ENCODE data around the gene STARD9. TPM values are rescaled to one million over a fixed set of nuclear protein-coding genes. Genes with fewer than 3 reads are reported as not detected.

Gene STARD9
- total RNA-seq, 1 experiment from 2014 or later: 0.92 TPM

DNA sequence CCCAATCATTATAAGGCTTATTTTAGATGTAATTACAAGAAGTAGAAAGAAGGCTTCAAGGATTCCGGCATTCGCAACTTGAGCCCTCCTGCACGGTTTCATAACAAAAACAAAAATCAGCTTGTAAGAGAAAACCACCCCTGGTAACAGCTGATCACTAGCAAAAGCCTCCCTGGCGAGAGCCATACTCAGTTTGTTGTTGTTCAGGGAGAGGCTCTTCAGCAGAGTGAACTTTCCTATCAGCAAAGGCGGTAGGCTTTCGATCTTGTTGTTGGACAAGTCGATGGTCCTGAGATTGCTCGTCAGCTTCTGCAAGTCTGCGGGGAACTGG lies 27.5 kb upstream of the STARD9 start:
- H3K4me1 Mint-ChIP-seq (ENCODE audit: low read depth, unreplicated experiment): peaks cover 11% of the 10 kb centered on the region
- no peak for DNase-seq
- intact Hi-C loops (cut with micrococcal nuclease; ENCODE audit: unreplicated experiment): no loop called here
- H3K4me3 Mint-ChIP-seq (ENCODE audit: low read depth, unreplicated experiment): peak overlapping the region; percentile 93
- TSS peak; percentile 66 for BruUV-seq (replicated peaks)
- peaks cover 24% of the 10 kb centered on the region for H3K36me3 Mint-ChIP-seq (ENCODE audit: insufficient read depth, unreplicated experiment)
- H3K27ac Mint-ChIP-seq (ENCODE audit: unreplicated experiment): peak overlapping the region; percentile 92
- H3K27me3 Mint-ChIP-seq (ENCODE audit: unreplicated experiment): no peaks in the 10 kb centered on the region
- TF ChIP-seq CTCF (IDR thresholded peaks at IDR 0.05; ENCODE audit: unreplicated experiment): no peak
- CTCF ChIA-PET: no interaction called here
- H3K9me3 Mint-ChIP-seq (ENCODE audit: low read depth, unreplicated experiment): no peaks in the 10 kb centered on the region

- Mint-ChIP-seq H3K4me3 (ENCODE audit: low read depth, unreplicated experiment) (peak within 1 kb of the TSS; percentile 93), H3K4me1 (ENCODE audit: low read depth, unreplicated experiment) (peaks cover 11% of the 10 kb centered on the region), H3K9me3 (ENCODE audit: low read depth, unreplicated experiment) (no peaks in the 10 kb centered on the region), H3K36me3 (ENCODE audit: insufficient read depth, unreplicated experiment) (peaks cover 24% of the 10 kb centered on the region), H3K27me3 (ENCODE audit: unreplicated experiment) (no peaks in the 10 kb centered on the region), H3K27ac (ENCODE audit: unreplicated experiment) (peak within 1 kb of the TSS; percentile 92)
- intact Hi-C loops (cut with micrococcal nuclease; ENCODE audit: unreplicated experiment): no loop called here
- no TSS peak for BruUV-seq (replicated peaks)
- CTCF ChIA-PET: no interaction called here
- TF ChIP-seq CTCF (IDR thresholded peaks at IDR 0.05; ENCODE audit: unreplicated experiment): no peak
- peak; percentile 82 for DNase-seq
Observed at GRCh38 chr15:42548249-42549031, 27.0 kb upstream of the STARD9 start, which contains the start of the genes HAUS2 and LRRC57. Gene HAUS2 (plus strand): TSS chr15:42548838. CDS start chr15:42548873, 35 bp downstream. Gene LRRC57 (minus strand): TSS chr15:42548793. CDS start chr15:42548434, 359 bp downstream.

DNA sequence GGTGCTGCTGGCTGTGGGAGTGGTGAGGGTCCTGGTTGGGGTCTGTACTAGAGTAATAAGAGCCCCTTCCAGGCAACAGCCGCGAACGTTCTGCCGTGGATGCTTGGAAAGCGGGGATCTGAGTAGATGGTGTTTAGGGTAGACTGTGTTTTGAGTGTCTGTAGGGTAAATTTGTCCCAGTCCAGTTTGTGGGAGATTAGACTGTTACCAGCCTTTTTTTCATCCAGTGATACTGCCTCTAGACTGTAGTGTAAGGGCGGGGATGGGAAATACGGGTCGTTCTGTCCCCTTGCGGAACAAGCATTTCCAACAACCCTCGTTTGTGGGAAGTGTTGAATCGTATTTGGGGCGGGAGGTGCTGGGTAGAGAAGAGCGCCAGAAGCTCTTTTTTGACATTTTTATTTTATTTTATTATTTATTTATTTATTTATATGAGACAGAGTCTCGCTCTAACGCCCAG lies 26.3 kb upstream of the STARD9 start:
- H3K36me3 Mint-ChIP-seq (ENCODE audit: insufficient read depth, unreplicated experiment): peaks cover 24% of the 10 kb centered on the region
- no peak for DNase-seq

DNA sequence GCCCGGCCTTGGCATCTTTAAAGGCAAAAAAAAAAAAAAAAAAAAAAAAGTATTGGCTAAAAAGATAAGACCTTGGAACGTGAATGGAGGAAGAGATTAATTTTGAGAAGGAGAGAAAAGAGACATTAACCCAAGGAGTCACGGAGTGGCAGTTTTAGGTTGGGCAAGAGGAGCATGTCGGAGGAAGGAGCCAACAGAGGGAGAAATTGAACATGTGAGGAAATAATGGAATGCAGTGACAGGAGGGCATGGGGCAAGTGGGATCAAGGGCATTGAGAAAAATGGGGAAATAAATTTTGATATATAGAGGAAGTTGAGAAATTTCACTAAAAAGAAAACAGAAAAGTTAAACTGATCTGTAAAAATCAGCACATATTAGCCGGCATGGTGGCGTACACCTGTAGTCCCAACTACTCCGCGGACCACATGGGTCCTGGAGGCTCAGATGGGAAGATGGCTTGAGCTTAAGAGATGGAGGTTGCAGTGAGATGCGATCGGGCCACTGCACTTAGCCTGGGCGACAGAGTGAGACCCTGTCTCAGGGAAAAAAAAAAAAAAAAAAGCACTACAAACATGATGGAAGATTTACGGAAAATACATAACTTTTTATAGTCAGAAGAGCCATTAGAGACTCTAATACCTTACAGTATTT lies 25.5 kb upstream of the STARD9 start:
- no peak for TF ChIP-seq CTCF (IDR thresholded peaks at IDR 0.05; ENCODE audit: unreplicated experiment)
- H3K9me3 Mint-ChIP-seq (ENCODE audit: low read depth, unreplicated experiment): no peaks in the 10 kb centered on the region
- peaks cover 11% of the 10 kb centered on the region for H3K4me1 Mint-ChIP-seq (ENCODE audit: low read depth, unreplicated experiment)
- H3K27ac Mint-ChIP-seq (ENCODE audit: unreplicated experiment): peak overlapping the region; percentile 66
- CTCF ChIA-PET: interaction anchor here (0.6 kb wide), 2 partner anchors 137 to 188 kb away, joined by 3 to 7 read pairs; no protein-coding TSS in a partner anchor
- no TSS peak for BruUV-seq (replicated peaks)
- H3K27me3 Mint-ChIP-seq (ENCODE audit: unreplicated experiment): no peaks in the 10 kb centered on the region
- peak overlapping the region; percentile 93 for H3K4me3 Mint-ChIP-seq (ENCODE audit: low read depth, unreplicated experiment)
- H3K36me3 Mint-ChIP-seq (ENCODE audit: insufficient read depth, unreplicated experiment): peaks cover 24% of the 10 kb centered on the region
- no peak for DNase-seq
- intact Hi-C loops (cut with micrococcal nuclease; ENCODE audit: unreplicated experiment): no loop called here

More for the DNA sequence above, 26.3 kb upstream of the STARD9 start:
- TSS peak; percentile 62 for BruUV-seq (replicated peaks)
- peak overlapping the region; percentile 92 for H3K27ac Mint-ChIP-seq (ENCODE audit: unreplicated experiment)
- no peak for TF ChIP-seq CTCF (IDR thresholded peaks at IDR 0.05; ENCODE audit: unreplicated experiment)
- H3K4me1 Mint-ChIP-seq (ENCODE audit: low read depth, unreplicated experiment): peaks cover 11% of the 10 kb centered on the region
- CTCF ChIA-PET: interaction anchor here (0.6 kb wide), 1 partner anchor 188 kb away, joined by 3 read pairs; no protein-coding TSS in a partner anchor
- no peaks in the 10 kb centered on the region for H3K9me3 Mint-ChIP-seq (ENCODE audit: low read depth, unreplicated experiment)
- intact Hi-C loops (cut with micrococcal nuclease; ENCODE audit: unreplicated experiment): no loop called here
- H3K4me3 Mint-ChIP-seq (ENCODE audit: low read depth, unreplicated experiment): peak overlapping the region; percentile 93
- no peaks in the 10 kb centered on the region for H3K27me3 Mint-ChIP-seq (ENCODE audit: unreplicated experiment)

Measured in Calu3 (cell line).